ENCODE results near the gene XRCC4. TPM values are rescaled to one million over a fixed set of nuclear protein-coding genes. Genes with fewer than 3 reads are reported as not detected.
"Not testable (repeated sequence)": the region's sequence is repeated elsewhere in the genome, so short reads cannot be mapped to it uniquely, and the experiment has no call there.

XRCC4 gene
- total RNA-seq, 1 donor from 2014 or later, result 10.7 TPM

GRCh38 chr5:83145882-83146331 lies 68.6 kb downstream of the XRCC4 start:
- Mint-ChIP-seq H3K4me1 (ENCODE audit: low read depth) (no peaks in the 10 kb centered on the region), H3K27me3 (ENCODE audit: low read depth) (no peaks in the 10 kb centered on the region), H3K9me3 (no peaks in the 10 kb centered on the region), H3K36me3 (ENCODE audit: low read depth) (no peaks in the 10 kb centered on the region), H3K27ac (no peak overlapping the region), H3K4me3 (ENCODE audit: low read depth) (no peak overlapping the region)
- DNase-seq (ENCODE audit: low spot score), result no peak
- intact Hi-C loops (cut with micrococcal nuclease), result no loop called here

- Mint-ChIP-seq H3K27ac (no peak overlapping the region), H3K27me3 (ENCODE audit: low read depth) (no peaks in the 10 kb centered on the region)
These were observed 69.1 kb downstream of the XRCC4 start for GRCh38 chr5:83146441-83146840.

DNA sequence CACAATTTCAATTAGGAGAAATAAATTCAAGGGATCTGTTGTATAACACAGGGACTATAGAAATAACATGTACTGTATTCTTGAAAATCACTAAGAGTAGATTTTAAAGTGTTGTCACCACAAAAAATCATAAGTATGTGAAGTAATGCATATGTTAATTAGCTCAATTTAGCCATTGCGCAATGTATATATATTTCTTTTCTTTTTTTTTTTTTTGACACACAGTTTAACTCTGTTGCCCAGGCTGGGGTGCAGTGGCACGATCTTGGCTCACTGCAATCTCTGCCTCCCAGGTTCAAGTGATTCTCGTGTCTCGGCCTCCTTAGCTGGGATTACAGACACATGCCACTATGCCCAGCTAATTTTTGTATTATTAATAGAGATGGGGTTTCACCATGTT lies 70.2 kb downstream of the XRCC4 start:
- Mint-ChIP-seq H3K4me3 (ENCODE audit: low read depth) (no peak overlapping the region), H3K36me3 (ENCODE audit: low read depth) (no peaks in the 10 kb centered on the region), H3K27ac (no peak overlapping the region), H3K27me3 (ENCODE audit: low read depth) (no peaks in the 10 kb centered on the region), H3K4me1 (ENCODE audit: low read depth) (no peaks in the 10 kb centered on the region), H3K9me3 (no peaks in the 10 kb centered on the region)
- intact Hi-C loops (cut with micrococcal nuclease), result no loop called here
- no peak for DNase-seq (ENCODE audit: low spot score)

More at GRCh38 chr5:83146441-83146840, 69.1 kb downstream of the XRCC4 start:
- Mint-ChIP-seq H3K4me1 (ENCODE audit: low read depth) (no peaks in the 10 kb centered on the region), H3K4me3 (ENCODE audit: low read depth) (no peak overlapping the region), H3K9me3 (no peaks in the 10 kb centered on the region), H3K36me3 (ENCODE audit: low read depth) (no peaks in the 10 kb centered on the region)
- intact Hi-C loops (cut with micrococcal nuclease), result no loop called here
- no peak for DNase-seq (ENCODE audit: low spot score)

GRCh38 chr5:83148370-83148769 lies 71.0 kb downstream of the XRCC4 start:
- H3K9me3 Mint-ChIP-seq, result no peaks in the 10 kb centered on the region
- H3K27me3 Mint-ChIP-seq (ENCODE audit: low read depth), result no peaks in the 10 kb centered on the region
- no peak overlapping the region for H3K4me3 Mint-ChIP-seq (ENCODE audit: low read depth)
- no peak overlapping the region for H3K27ac Mint-ChIP-seq
- H3K4me1 Mint-ChIP-seq (ENCODE audit: low read depth), result peaks cover 3% of the 10 kb centered on the region
- H3K36me3 Mint-ChIP-seq (ENCODE audit: low read depth), result no peaks in the 10 kb centered on the region
- intact Hi-C loops (cut with micrococcal nuclease), result no loop called here
- no peak for DNase-seq (ENCODE audit: low spot score)

- Mint-ChIP-seq H3K4me3 (ENCODE audit: low read depth) (no peak overlapping the region), H3K27ac (no peak overlapping the region), H3K4me1 (ENCODE audit: low read depth) (peaks cover 3% of the 10 kb centered on the region), H3K27me3 (ENCODE audit: low read depth) (no peaks in the 10 kb centered on the region), H3K36me3 (ENCODE audit: low read depth) (no peaks in the 10 kb centered on the region), H3K9me3 (no peaks in the 10 kb centered on the region)
- intact Hi-C loops (cut with micrococcal nuclease), result no loop called here
- DNase-seq (ENCODE audit: low spot score), result no peak
These were observed 72.3 kb downstream of the XRCC4 start for GRCh38 chr5:83149671-83150070.

GRCh38 chr5:83151821-83152220 lies 74.5 kb downstream of the XRCC4 start:
- no peak overlapping the region for H3K27ac Mint-ChIP-seq
- H3K27me3 Mint-ChIP-seq (ENCODE audit: low read depth), result no peaks in the 10 kb centered on the region
- DNase-seq (ENCODE audit: low spot score), result no peak
- H3K4me1 Mint-ChIP-seq (ENCODE audit: low read depth), result peaks cover 3% of the 10 kb centered on the region
- intact Hi-C loops (cut with micrococcal nuclease), result no loop called here
- no peak overlapping the region for H3K4me3 Mint-ChIP-seq (ENCODE audit: low read depth)
- H3K9me3 Mint-ChIP-seq, result no peaks in the 10 kb centered on the region
- no peaks in the 10 kb centered on the region for H3K36me3 Mint-ChIP-seq (ENCODE audit: low read depth)

DNA sequence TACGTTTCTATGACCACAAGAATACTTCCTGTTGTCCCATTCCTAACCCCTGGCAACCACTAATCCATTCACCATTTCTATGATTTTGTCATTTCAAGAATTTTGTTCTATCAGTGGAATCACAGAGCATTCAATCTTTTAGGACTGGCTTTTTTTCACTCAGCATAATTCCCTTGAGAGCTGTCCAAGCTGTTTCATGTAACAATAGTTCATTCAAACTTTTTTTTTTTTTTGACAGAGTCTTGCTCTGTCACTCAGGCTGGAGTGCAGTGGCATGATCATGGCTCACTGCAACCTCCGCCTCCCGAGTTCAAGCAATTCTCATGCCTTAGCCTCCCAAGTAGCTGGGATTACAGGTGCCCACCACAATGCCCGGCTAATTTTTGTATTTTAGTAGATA lies 75.6 kb downstream of the XRCC4 start:
- H3K36me3 Mint-ChIP-seq (ENCODE audit: low read depth); H3K9me3 Mint-ChIP-seq; H3K4me3 Mint-ChIP-seq (ENCODE audit: low read depth); H3K4me1 Mint-ChIP-seq (ENCODE audit: low read depth); DNase-seq (ENCODE audit: low spot score); intact Hi-C loops (cut with micrococcal nuclease); H3K27ac Mint-ChIP-seq; H3K27me3 Mint-ChIP-seq (ENCODE audit: low read depth): not testable (repeated sequence)

GRCh38 chr5:83156001-83156400 lies 78.7 kb downstream of the XRCC4 start:
- Mint-ChIP-seq H3K27ac (no peak overlapping the region), H3K9me3 (no peaks in the 10 kb centered on the region), H3K4me1 (ENCODE audit: low read depth) (peaks cover 3% of the 10 kb centered on the region), H3K4me3 (ENCODE audit: low read depth) (no peak overlapping the region), H3K36me3 (ENCODE audit: low read depth) (no peaks in the 10 kb centered on the region), H3K27me3 (ENCODE audit: low read depth) (no peaks in the 10 kb centered on the region)
- no peak for DNase-seq (ENCODE audit: low spot score)
- intact Hi-C loops (cut with micrococcal nuclease), result no loop called here

DNA sequence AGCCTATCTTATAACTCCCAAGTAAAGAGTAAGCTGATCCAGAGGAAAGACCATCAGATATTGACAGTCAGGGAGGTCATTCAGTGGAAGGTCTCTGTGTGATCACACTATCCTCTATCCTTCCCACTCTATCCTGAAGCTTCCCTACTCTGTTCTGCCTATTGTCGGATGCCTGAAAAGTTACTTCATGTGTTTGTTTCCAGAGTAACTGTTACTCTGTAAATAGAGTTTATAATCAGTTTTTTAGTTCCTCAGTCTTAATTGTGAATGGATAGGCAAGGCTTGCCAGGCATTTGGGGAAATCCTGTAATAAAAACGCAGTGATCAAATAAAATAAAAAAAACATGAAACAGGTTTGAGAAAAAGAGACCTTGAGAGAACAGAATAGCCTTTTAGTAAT lies 79.8 kb downstream of the XRCC4 start:
- Mint-ChIP-seq H3K27ac (no peak overlapping the region), H3K9me3 (no peaks in the 10 kb centered on the region), H3K36me3 (ENCODE audit: low read depth) (no peaks in the 10 kb centered on the region), H3K4me3 (ENCODE audit: low read depth) (no peak overlapping the region), H3K27me3 (ENCODE audit: low read depth) (no peaks in the 10 kb centered on the region), H3K4me1 (ENCODE audit: low read depth) (peaks cover 3% of the 10 kb centered on the region)
- DNase-seq (ENCODE audit: low spot score), result no peak
- intact Hi-C loops (cut with micrococcal nuclease), result no loop called here

DNA sequence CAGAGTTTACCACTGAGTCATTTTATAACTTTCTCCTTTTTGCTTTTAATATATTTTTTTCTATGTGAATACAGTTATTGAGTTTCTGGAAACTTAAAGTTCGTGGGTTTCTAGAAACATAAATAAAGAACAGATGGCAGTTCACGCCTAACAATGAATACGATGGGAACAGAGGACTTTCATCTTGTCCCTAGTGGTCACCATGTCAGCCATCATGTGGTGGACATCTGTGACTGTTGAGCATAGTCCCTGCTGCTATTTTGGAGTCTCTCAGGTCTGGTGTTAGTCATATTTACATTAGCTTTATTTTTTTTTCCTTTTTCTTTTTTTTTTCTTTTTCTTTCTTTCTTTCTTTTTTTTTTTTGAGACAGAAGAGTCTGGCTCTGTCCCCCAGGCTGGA lies 85.3 kb downstream of the XRCC4 start:
- DNase-seq (ENCODE audit: low spot score), result no peak
- Mint-ChIP-seq H3K36me3 (ENCODE audit: low read depth) (no peaks in the 10 kb centered on the region), H3K27me3 (ENCODE audit: low read depth) (no peaks in the 10 kb centered on the region), H3K4me1 (ENCODE audit: low read depth) (no peaks in the 10 kb centered on the region), H3K27ac (no peak overlapping the region), H3K4me3 (ENCODE audit: low read depth) (no peak overlapping the region), H3K9me3 (no peaks in the 10 kb centered on the region)
- intact Hi-C loops (cut with micrococcal nuclease), result no loop called here

GRCh38 chr5:83167538-83167937 lies 90.2 kb downstream of the XRCC4 start:
- intact Hi-C loops (cut with micrococcal nuclease), result no loop called here
- Mint-ChIP-seq H3K4me3 (ENCODE audit: low read depth) (no peak overlapping the region), H3K4me1 (ENCODE audit: low read depth) (no peaks in the 10 kb centered on the region), H3K27me3 (ENCODE audit: low read depth) (no peaks in the 10 kb centered on the region), H3K9me3 (no peaks in the 10 kb centered on the region), H3K27ac (no peak overlapping the region), H3K36me3 (ENCODE audit: low read depth) (no peaks in the 10 kb centered on the region)
- no peak for DNase-seq (ENCODE audit: low spot score)

- no peaks in the 10 kb centered on the region for H3K36me3 Mint-ChIP-seq (ENCODE audit: low read depth)
- H3K27me3 Mint-ChIP-seq (ENCODE audit: low read depth), result no peaks in the 10 kb centered on the region
These were observed 92.4 kb downstream of the XRCC4 start for GRCh38 chr5:83169571-83170337.

DNA sequence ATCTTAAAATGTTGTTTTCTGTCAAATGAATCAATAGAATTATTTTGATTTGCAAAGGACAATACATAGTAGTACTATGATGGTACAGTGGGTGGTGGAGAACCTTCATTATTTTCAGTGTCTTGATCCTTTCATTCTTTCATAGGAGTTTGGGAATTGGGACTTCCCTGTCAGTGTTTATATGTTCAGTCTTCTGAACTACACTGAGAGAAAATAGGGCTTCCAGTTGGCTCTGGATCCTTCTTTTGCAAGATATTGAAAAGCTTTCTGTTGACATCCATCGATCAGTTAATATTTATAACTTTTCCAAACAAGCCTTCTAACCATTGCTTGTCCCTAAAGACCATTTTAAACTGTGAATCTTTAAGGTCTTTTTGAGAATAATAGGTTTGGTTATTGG lies 94.7 kb downstream of the XRCC4 start:
- H3K27ac Mint-ChIP-seq, result no peak overlapping the region
- H3K27me3 Mint-ChIP-seq (ENCODE audit: low read depth), result no peaks in the 10 kb centered on the region
- intact Hi-C loops (cut with micrococcal nuclease), result no loop called here
- no peaks in the 10 kb centered on the region for H3K36me3 Mint-ChIP-seq (ENCODE audit: low read depth)
- no peak for DNase-seq (ENCODE audit: low spot score)
- no peaks in the 10 kb centered on the region for H3K9me3 Mint-ChIP-seq
- H3K4me1 Mint-ChIP-seq (ENCODE audit: low read depth), result no peaks in the 10 kb centered on the region
- H3K4me3 Mint-ChIP-seq (ENCODE audit: low read depth), result no peak overlapping the region

More at GRCh38 chr5:83169571-83170337, 92.4 kb downstream of the XRCC4 start:
- no peak overlapping the region for H3K27ac Mint-ChIP-seq
- no peak overlapping the region for H3K4me3 Mint-ChIP-seq (ENCODE audit: low read depth)
- H3K4me1 Mint-ChIP-seq (ENCODE audit: low read depth), result no peaks in the 10 kb centered on the region
- intact Hi-C loops (cut with micrococcal nuclease), result no loop called here
- H3K9me3 Mint-ChIP-seq, result no peaks in the 10 kb centered on the region
- DNase-seq (ENCODE audit: low spot score), result no peak

DNA sequence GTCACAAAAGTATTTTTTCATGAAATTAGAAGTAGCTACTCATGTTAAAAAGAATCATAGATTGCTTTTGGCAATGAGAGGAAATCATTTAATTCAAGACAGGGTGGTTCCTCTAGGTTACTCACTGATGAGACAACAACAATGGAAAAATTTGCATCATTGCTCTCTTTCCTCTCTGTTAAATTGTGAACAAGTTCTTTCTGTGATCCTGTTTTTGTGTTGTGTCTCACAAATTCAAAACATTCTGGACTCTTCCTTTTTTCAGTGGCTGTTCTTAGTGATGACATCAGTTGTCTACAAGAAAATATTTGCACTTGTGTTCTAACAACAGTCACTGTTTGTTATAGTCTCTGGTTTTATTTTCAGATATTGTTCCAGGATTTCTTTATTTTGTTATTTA lies 95.3 kb downstream of the XRCC4 start:
- Mint-ChIP-seq H3K4me3 (ENCODE audit: low read depth) (no peak overlapping the region), H3K36me3 (ENCODE audit: low read depth) (no peaks in the 10 kb centered on the region), H3K4me1 (ENCODE audit: low read depth) (no peaks in the 10 kb centered on the region), H3K27ac (no peak overlapping the region), H3K27me3 (ENCODE audit: low read depth) (no peaks in the 10 kb centered on the region), H3K9me3 (no peaks in the 10 kb centered on the region)
- DNase-seq (ENCODE audit: low spot score), result no peak
- intact Hi-C loops (cut with micrococcal nuclease), result no loop called here

All from activated T-helper 2 cell treated with anti-CD3 and anti-CD28 coated beads, Interferon-gamma antibody, Interleukin-2, Interleukin-4, amounts not matched to agents 10 μg/mL and 5 μg/mL and 100 μg/mL, durations not matched to agents 14 hours and 24 hours and 36 hours (primary cell).